ENCODE results near the gene LDLRAD1. TPM values are rescaled to one million over a fixed set of nuclear protein-coding genes. Genes with fewer than 3 reads are reported as not detected.
"Not testable (repeated sequence)": the region's sequence is repeated elsewhere in the genome, so short reads cannot be mapped to it uniquely, and the experiment has no call there.

LDLRAD1 gene
- total RNA-seq, 1 experiment from 2014 or later, result not detected

DNA sequence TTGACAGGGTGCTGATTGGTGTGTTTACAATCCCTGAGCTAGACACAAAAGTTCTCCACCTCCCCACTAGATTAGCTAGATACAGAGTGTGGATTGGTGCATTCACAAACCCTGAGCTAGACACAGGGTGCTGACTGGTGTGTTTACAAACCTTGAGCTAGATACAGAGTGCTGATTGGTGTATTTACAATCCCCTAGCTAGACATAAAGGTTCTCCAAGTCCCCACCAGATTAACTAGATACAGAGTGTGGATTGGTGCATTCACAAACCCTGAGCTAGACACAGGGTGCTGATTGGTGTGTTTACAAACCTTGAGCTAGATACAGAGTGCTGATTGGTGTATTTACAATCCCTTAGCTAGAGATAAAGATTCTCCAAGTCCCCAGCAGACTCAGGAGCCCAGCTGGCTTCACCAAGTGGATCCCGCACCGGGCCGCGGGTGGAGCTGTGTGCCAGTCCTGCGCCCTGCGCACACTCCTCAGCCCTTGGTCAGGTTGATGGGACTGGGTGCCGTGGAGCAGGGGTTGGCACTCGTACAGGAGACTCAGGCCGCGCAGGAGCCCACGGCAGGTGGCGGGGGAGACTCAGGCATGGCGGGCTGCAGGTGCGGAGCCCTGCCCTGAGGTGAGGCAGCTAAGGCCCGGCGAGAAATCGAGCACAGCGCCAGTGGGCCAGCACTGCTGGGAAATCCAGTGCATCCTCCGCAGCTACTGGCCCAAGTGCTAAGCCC is 14.1 kb downstream of the LDLRAD1 start:
- in situ Hi-C loops (cut with HindIII; ENCODE audit: low pct_unique_long_range_greater_than_20kb, low sequenced_read_pairs); DNase-seq (ENCODE audit: low read depth, low spot score): not testable (repeated sequence)

- in situ Hi-C loops (cut with HindIII; ENCODE audit: low pct_unique_long_range_greater_than_20kb, low sequenced_read_pairs), result no loop called here
- no peak for DNase-seq (ENCODE audit: low read depth, low spot score)
Measured at GRCh38 chr1:54003249-54003646, 14.7 kb downstream of the LDLRAD1 start.

GRCh38 chr1:54002544-54003248 is 15.3 kb downstream of the LDLRAD1 start:
- in situ Hi-C loops (cut with HindIII; ENCODE audit: low pct_unique_long_range_greater_than_20kb, low sequenced_read_pairs), result no loop called here
- no peak for DNase-seq (ENCODE audit: low read depth, low spot score)

DNA sequence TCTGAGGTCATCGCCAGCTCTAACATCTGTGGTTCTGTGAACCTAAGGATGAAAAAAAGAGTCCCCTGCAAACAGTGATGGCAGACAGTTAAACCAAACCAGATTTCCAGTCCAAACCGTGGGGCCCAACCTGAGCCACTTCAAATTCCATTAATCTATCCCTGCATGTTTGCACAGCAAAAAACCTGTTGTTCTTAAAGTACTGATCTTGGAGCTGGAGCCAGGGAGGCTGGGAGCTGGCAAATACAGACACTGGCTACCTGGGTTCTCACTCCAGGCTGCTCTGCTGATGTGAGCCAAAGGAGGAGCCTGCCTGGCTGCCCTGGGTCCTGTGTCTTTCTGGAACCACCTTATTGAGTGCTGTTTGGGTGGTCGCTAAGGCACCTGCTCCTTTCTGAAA is 16.4 kb downstream of the LDLRAD1 start:
- no peak for DNase-seq (ENCODE audit: low read depth, low spot score)
- in situ Hi-C loops (cut with HindIII; ENCODE audit: low pct_unique_long_range_greater_than_20kb, low sequenced_read_pairs), result no loop called here

- DNase-seq (ENCODE audit: low read depth, low spot score), result no peak
- in situ Hi-C loops (cut with HindIII; ENCODE audit: low pct_unique_long_range_greater_than_20kb, low sequenced_read_pairs), result no loop called here
Measured at GRCh38 chr1:53999920-54000319, 18.1 kb downstream of the LDLRAD1 start.

DNA sequence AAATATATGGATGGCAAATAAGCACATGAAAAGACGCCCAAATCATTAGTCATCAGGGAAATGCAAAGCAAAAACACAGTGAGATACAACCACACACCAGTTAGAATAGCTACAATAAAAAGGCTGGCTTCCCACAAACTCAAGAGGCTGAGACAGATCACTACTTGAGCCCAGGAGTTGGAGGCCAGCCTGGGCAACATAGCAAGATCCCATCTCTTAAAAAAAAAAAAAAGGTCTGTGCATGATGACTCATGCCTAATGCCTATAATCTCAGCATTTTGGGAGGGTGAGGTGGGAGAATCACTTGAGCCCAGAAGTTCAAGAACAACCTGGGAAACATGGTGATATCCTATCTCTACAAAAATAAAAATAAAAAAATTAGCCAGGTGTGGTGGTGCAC is 19.8 kb downstream of the LDLRAD1 start:
- no peak for DNase-seq (ENCODE audit: low read depth, low spot score)
- in situ Hi-C loops (cut with HindIII; ENCODE audit: low pct_unique_long_range_greater_than_20kb, low sequenced_read_pairs), result no loop called here

GRCh38 chr1:53995683-53996082 is 22.3 kb downstream of the LDLRAD1 start:
- in situ Hi-C loops (cut with HindIII; ENCODE audit: low pct_unique_long_range_greater_than_20kb, low sequenced_read_pairs), result no loop called here
- no peak for DNase-seq (ENCODE audit: low read depth, low spot score)

GRCh38 chr1:53994516-53994915 is 23.5 kb downstream of the LDLRAD1 start:
- DNase-seq (ENCODE audit: low read depth, low spot score); in situ Hi-C loops (cut with HindIII; ENCODE audit: low pct_unique_long_range_greater_than_20kb, low sequenced_read_pairs): not testable (repeated sequence)

- in situ Hi-C loops (cut with HindIII; ENCODE audit: low pct_unique_long_range_greater_than_20kb, low sequenced_read_pairs), result no loop called here
- peak; percentile 56 for DNase-seq (ENCODE audit: low read depth, low spot score)
Measured at GRCh38 chr1:53992085-53992874, 25.7 kb downstream of the LDLRAD1 start.

GRCh38 chr1:53987880-53988279 is 30.1 kb downstream of the LDLRAD1 start:
- DNase-seq (ENCODE audit: low read depth, low spot score), result no peak
- in situ Hi-C loops (cut with HindIII; ENCODE audit: low pct_unique_long_range_greater_than_20kb, low sequenced_read_pairs), result no loop called here

DNA sequence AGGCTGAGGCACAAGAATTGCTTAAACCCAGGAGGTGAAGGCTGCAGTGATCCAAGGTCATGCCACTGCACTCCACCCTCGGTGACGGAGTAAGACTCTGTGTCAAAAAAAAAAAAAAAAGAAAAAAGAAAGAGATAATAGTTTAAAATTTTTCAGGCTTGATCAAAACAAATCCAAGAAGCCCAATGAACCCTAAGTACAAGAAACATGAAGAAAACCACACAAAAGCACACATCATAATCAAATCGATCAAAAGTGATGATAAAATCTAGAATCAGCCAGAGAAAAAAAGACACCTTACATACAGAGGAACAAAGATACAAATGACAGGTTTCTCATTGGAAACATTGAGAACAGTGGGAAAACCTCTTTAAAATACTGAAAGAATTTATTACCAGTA is 31.5 kb downstream of the LDLRAD1 start:
- no peak for DNase-seq (ENCODE audit: low read depth, low spot score)
- in situ Hi-C loops (cut with HindIII; ENCODE audit: low pct_unique_long_range_greater_than_20kb, low sequenced_read_pairs), result no loop called here

DNA sequence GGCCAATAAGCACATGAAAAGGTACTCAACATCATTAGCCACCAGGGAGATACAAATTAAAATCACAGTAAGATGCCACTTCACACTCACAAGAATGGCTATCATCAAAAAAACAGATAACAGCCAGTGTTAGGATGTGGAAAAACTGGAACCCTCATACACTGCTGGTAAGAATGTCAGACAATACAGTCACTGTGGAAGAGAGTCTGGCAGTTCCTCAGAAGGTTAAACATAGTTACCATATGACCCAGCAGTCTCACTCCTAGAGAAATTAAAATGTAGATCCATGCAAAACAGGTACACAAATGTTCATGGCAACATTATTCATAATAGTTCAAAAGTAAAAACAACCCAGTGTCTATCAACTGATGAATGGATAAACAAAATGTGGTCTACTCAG is 33.3 kb downstream of the LDLRAD1 start:
- in situ Hi-C loops (cut with HindIII; ENCODE audit: low pct_unique_long_range_greater_than_20kb, low sequenced_read_pairs), result no loop called here
- peak; percentile 55 for DNase-seq (ENCODE audit: low read depth, low spot score)

GRCh38 chr1:53982763-53983104 is 35.3 kb downstream of the LDLRAD1 start:
- no peak for DNase-seq (ENCODE audit: low read depth, low spot score)
- in situ Hi-C loops (cut with HindIII; ENCODE audit: low pct_unique_long_range_greater_than_20kb, low sequenced_read_pairs), result no loop called here

DNA sequence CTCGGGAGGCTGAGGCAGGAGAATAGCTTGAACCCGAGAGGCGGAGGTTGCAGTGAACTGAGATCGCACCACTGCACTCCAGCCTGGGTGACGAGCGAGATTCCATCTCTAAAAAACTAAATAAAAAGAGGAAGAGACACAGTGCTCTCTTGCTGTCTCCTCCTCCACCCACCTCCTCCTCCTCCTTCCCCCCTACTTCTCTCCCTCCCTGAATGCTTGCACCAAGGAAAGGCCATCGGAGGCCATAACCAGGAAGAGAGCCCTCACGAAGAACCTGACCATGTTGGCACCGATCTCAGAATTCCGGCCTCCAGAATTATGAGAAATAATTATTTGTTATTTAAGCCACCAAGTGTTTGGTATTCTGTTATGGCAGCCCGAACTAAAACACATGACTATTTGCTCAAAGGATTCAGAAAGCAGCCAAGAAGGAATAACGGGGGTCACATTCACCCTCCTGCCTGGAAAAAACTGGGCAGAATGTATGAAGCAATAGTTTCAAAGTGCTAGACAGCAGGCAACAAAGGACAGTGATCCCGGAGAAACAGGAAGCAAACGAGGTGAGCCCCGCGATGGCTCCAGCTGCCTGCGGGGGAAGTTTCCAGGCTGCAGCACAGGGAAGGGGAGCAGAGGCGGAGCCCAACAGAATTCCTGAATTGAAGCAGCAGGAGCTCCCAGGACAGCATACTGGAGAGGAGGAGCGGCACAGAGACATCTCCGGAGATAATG is 35.8 kb downstream of the LDLRAD1 start:
- in situ Hi-C loops (cut with HindIII; ENCODE audit: low pct_unique_long_range_greater_than_20kb, low sequenced_read_pairs), result no loop called here
- DNase-seq (ENCODE audit: low read depth, low spot score), result peak; percentile 35

GRCh38 chr1:53981220-53981619 is 36.8 kb downstream of the LDLRAD1 start:
- no peak for DNase-seq (ENCODE audit: low read depth, low spot score)
- in situ Hi-C loops (cut with HindIII; ENCODE audit: low pct_unique_long_range_greater_than_20kb, low sequenced_read_pairs), result no loop called here

- in situ Hi-C loops (cut with HindIII; ENCODE audit: low pct_unique_long_range_greater_than_20kb, low sequenced_read_pairs), result no loop called here
- no peak for DNase-seq (ENCODE audit: low read depth, low spot score)
Measured at GRCh38 chr1:53979712-53980450, 38.1 kb downstream of the LDLRAD1 start.

DNA sequence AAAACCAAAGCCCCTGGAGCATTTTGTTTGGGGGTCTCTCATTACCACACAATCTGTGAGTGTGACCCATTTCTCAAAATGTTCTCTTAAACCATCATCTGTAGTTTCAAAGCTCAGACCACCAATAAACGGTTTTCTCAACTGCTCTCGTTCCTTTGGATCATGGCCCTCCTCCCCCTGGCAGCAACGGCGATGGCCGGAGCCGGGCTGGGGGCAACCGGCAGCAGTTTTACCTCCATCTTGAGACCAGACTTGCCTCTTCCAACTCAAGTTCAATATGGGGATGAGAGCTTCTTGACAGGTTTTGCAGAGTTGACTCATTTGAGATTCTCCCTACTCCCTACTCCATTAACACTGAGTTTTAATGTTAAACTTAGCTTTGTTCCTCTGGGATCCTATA is 42.1 kb downstream of the LDLRAD1 start:
- in situ Hi-C loops (cut with HindIII; ENCODE audit: low pct_unique_long_range_greater_than_20kb, low sequenced_read_pairs), result no loop called here
- DNase-seq (ENCODE audit: low read depth, low spot score), result no peak
